ENCODE results near the gene LYRM4. TPM values are rescaled to one million over a fixed set of nuclear protein-coding genes. Genes with fewer than 3 reads are reported as not detected.
A peak's percentile ranks its signal among the peaks of the same experiment; 100 is the strongest.

The LYRM4 gene
- total and polyA plus RNA-seq, 4 donors, result 15.2 to 23.2 (median 19.1) TPM

- ATAC-seq (ENCODE audit: insufficient read depth, low FRiP score) (no peak), DNase-seq (peak; percentile 81 to 91 (median 83))
- H3K9me3 ChIP-seq (ENCODE audit: control insufficient read depth in 4 of 4, insufficient read depth in 3 of 4, low read length in 3 of 4), result no peaks in the 10 kb centered on the region
- no peak overlapping the region for H3K27ac ChIP-seq (ENCODE audit: low read depth in 1 of 2, low read length in 1 of 2)
- no peak overlapping the region for H3K9ac ChIP-seq (ENCODE audit: insufficient read depth in 1 of 2, low read length in 2 of 2)
- no peaks in the 10 kb centered on the region for H3K27me3 ChIP-seq (ENCODE audit: control insufficient read depth in 3 of 3, insufficient read depth in 3 of 3, low read length in 2 of 3)
- 75 to 83% methylated on average over 10 of the region's 10 CpGs for WGBS, 2 donors
- H3K4me3 ChIP-seq, result no peak overlapping the region
- H3K36me3 ChIP-seq (ENCODE audit: control insufficient read depth in 4 of 4, insufficient read depth in 4 of 4, low read length in 4 of 4), result no peaks in the 10 kb centered on the region
- H3K4me1 ChIP-seq (ENCODE audit: control insufficient read depth in 5 of 5, insufficient read depth in 5 of 5, low read length in 5 of 5), result peaks cover 12 to 36% (median 33%) of the 10 kb centered on the region in 5 donors
- TF ChIP-seq CTCF (IDR thresholded peaks at IDR 0.05; ENCODE audit: control extremely low read depth, extremely low read depth), result no peak
Observed at GRCh38 chr6:5203546-5203945, 57.2 kb downstream of the LYRM4 start.

GRCh38 chr6:5202941-5203340 lies 57.8 kb downstream of the LYRM4 start:
- H3K27me3 ChIP-seq (ENCODE audit: control insufficient read depth in 3 of 3, insufficient read depth in 3 of 3, low read length in 2 of 3), result no peaks in the 10 kb centered on the region
- H3K9me3 ChIP-seq (ENCODE audit: control insufficient read depth in 4 of 4, insufficient read depth in 3 of 4, low read length in 3 of 4), result no peaks in the 10 kb centered on the region
- H3K27ac ChIP-seq (ENCODE audit: low read depth in 1 of 2, low read length in 1 of 2), result no peak overlapping the region
- DNase-seq (no peak), ATAC-seq (ENCODE audit: insufficient read depth, low FRiP score) (no peak)
- H3K4me3 ChIP-seq, result no peak overlapping the region
- H3K36me3 ChIP-seq (ENCODE audit: control insufficient read depth in 4 of 4, insufficient read depth in 4 of 4, low read length in 4 of 4), result no peaks in the 10 kb centered on the region
- no peak for TF ChIP-seq CTCF (IDR thresholded peaks at IDR 0.05; ENCODE audit: control extremely low read depth, extremely low read depth)
- 96 to 97% methylated on average over 7 of the region's 7 CpGs for WGBS, 2 donors
- H3K4me1 ChIP-seq (ENCODE audit: control insufficient read depth in 5 of 5, insufficient read depth in 5 of 5, low read length in 5 of 5), result peaks cover 12 to 35% (median 27%) of the 10 kb centered on the region in 5 donors
- no peak overlapping the region for H3K9ac ChIP-seq (ENCODE audit: insufficient read depth in 1 of 2, low read length in 2 of 2)

GRCh38 chr6:5202206-5202605 lies 58.5 kb downstream of the LYRM4 start:
- no peaks in the 10 kb centered on the region for H3K27me3 ChIP-seq (ENCODE audit: control insufficient read depth in 3 of 3, insufficient read depth in 3 of 3, low read length in 2 of 3)
- no peaks in the 10 kb centered on the region for H3K9me3 ChIP-seq (ENCODE audit: control insufficient read depth in 4 of 4, insufficient read depth in 3 of 4, low read length in 3 of 4)
- TF ChIP-seq CTCF (IDR thresholded peaks at IDR 0.05; ENCODE audit: control extremely low read depth, extremely low read depth), result no peak
- ATAC-seq (ENCODE audit: insufficient read depth, low FRiP score), result no peak
- H3K4me3 ChIP-seq, result no peak overlapping the region
- peaks cover 12 to 35% (median 24%) of the 10 kb centered on the region in 5 donors for H3K4me1 ChIP-seq (ENCODE audit: control insufficient read depth in 5 of 5, insufficient read depth in 5 of 5, low read length in 5 of 5)
- no peak overlapping the region for H3K9ac ChIP-seq (ENCODE audit: insufficient read depth in 1 of 2, low read length in 2 of 2)
- DNase-seq, result no peak
- no peak overlapping the region for H3K27ac ChIP-seq (ENCODE audit: low read depth in 1 of 2, low read length in 1 of 2)
- H3K36me3 ChIP-seq (ENCODE audit: control insufficient read depth in 4 of 4, insufficient read depth in 4 of 4, low read length in 4 of 4), result no peaks in the 10 kb centered on the region

- no peak overlapping the region for H3K27ac ChIP-seq (ENCODE audit: low read depth in 1 of 2, low read length in 1 of 2)
- H3K9ac ChIP-seq (ENCODE audit: insufficient read depth in 1 of 2, low read length in 2 of 2), result no peak overlapping the region
- peaks cover 12 to 33% (median 23%) of the 10 kb centered on the region in 5 donors for H3K4me1 ChIP-seq (ENCODE audit: control insufficient read depth in 5 of 5, insufficient read depth in 5 of 5, low read length in 5 of 5)
- no peaks in the 10 kb centered on the region for H3K9me3 ChIP-seq (ENCODE audit: control insufficient read depth in 4 of 4, insufficient read depth in 3 of 4, low read length in 3 of 4)
- 92 to 97% methylated on average over 5 of the region's 5 CpGs for WGBS, 2 donors
- ATAC-seq (ENCODE audit: insufficient read depth, low FRiP score), result no peak
- H3K36me3 ChIP-seq (ENCODE audit: control insufficient read depth in 4 of 4, insufficient read depth in 4 of 4, low read length in 4 of 4), result no peaks in the 10 kb centered on the region
- no peak for DNase-seq
- no peak overlapping the region for H3K4me3 ChIP-seq
- H3K27me3 ChIP-seq (ENCODE audit: control insufficient read depth in 3 of 3, insufficient read depth in 3 of 3, low read length in 2 of 3), result no peaks in the 10 kb centered on the region
- no peak for TF ChIP-seq CTCF (IDR thresholded peaks at IDR 0.05; ENCODE audit: control extremely low read depth, extremely low read depth)
Observed at GRCh38 chr6:5201271-5201670, 59.5 kb downstream of the LYRM4 start.

All from lung (tissue), 12 donors.